GM18858 (cell line): Measurements from ENCODE around the gene NKX2-4.
"Not testable (repeated sequence)": the region's sequence is repeated elsewhere in the genome, so short reads cannot be mapped to it uniquely, and the experiment has no call there.

Experiments
- ATAC-seq: cut with Tn5 transposase; IDR thresholded peaks from one replicate; pipeline ENCODE4 v1.9.1; 2021; ENCODE audit not compliant: unreplicated experiment

Gene NKX2-4

GRCh38 chr20:21394551-21394950 lies 2.8 kb downstream of the NKX2-4 start:
- no peak for ATAC-seq

DNA sequence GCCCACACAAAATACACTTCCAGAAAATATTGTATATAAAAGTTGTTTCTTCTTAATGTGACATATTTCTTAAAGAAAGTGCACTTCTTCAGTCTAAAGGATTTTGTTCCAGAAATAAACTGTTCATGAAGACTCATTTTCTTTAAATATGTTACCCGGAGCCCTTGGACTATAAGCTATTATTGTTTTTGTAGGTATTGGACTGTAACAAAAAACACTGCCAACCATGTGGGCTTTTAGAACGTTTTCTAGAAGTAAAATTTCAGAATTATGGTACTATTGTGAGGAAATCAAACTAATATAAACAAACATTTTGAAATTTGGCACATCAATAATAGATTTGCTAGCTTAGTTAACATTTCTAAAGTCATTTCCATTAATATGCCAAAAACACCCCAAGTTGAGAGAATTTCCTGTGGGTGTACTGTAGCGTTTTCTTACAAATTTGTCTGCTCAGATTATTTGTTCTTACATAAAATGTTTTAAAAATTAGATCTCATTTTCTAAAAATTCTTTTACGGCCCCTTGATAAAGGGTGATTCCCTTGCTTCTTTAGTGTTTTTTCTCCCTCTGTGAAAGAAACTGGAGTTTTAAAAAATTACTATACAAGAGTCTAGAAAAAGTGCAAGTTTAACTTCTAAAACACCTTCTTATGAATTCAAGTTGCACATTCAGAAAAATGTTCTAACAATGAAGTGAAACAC lies 3.4 kb downstream of the NKX2-4 start:
- ATAC-seq: no peak

DNA sequence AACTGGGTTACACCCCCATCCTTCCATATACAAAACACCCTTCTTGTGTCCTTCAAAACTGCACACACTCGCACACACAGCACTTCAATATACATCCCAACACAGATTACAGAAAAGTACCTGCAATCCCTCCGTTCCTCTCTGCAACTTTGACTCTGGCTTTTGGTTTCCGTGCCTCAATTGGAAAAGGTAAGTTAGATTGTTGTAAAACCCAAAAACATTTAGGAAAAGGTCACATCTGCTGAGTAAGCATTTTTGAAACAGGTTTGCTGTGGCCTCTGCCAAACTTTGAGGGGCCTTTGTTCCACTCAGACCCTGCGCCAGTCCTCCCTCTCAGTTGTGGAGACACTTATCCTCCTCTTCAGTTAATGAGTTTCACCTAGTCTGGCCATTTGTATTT lies 4.2 kb downstream of the NKX2-4 start:
- no peak for ATAC-seq

- ATAC-seq: no peak
Observed at GRCh38 chr20:21391972-21392352, 5.4 kb downstream of the NKX2-4 start.

GRCh38 chr20:21391185-21391971 lies 5.9 kb downstream of the NKX2-4 start:
- no peak for ATAC-seq

GRCh38 chr20:21390768-21391167 lies 6.6 kb downstream of the NKX2-4 start:
- ATAC-seq: no peak

DNA sequence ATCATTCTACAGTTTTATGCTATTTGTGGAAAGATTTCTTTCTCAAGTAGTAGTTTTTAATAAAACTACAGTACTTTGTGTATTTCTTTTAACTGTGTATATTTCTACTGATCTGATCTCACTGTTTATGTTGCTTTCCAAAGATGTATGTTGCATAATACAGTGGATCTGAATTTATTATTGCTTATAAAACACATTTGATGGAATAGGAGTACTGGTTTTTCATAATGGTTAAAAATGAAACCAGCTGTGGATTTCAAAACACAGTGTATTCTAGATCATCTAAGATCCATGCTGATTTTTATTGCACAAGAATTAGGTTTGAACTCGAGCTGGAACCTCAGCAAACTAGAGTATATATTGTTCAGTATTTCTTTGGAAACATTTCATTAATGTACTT lies 8.0 kb downstream of the NKX2-4 start:
- no peak for ATAC-seq

- ATAC-seq: no peak
Observed at GRCh38 chr20:21388566-21388965, 8.8 kb downstream of the NKX2-4 start.

DNA sequence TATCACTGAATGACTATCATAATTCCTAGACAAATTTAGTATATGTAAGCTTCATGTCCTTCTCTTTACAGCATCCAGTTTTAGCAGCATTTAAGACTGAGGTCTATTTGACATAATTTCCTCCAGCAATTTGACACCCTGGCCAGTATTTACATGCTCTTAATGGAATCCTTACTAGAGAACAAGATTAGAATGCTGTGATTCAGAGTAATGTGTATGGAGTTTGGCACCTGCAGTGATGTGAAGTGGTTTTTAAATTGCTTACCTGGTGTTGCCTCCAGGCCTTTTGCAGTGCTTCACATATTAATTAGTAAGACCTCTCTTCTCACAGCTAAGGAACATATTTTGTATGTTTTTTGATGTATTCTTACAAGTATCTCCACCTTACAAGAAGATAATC lies 9.8 kb downstream of the NKX2-4 start:
- no peak for ATAC-seq

- ATAC-seq: no peak
Observed at GRCh38 chr20:21386111-21386510, 11.2 kb downstream of the NKX2-4 start.

DNA sequence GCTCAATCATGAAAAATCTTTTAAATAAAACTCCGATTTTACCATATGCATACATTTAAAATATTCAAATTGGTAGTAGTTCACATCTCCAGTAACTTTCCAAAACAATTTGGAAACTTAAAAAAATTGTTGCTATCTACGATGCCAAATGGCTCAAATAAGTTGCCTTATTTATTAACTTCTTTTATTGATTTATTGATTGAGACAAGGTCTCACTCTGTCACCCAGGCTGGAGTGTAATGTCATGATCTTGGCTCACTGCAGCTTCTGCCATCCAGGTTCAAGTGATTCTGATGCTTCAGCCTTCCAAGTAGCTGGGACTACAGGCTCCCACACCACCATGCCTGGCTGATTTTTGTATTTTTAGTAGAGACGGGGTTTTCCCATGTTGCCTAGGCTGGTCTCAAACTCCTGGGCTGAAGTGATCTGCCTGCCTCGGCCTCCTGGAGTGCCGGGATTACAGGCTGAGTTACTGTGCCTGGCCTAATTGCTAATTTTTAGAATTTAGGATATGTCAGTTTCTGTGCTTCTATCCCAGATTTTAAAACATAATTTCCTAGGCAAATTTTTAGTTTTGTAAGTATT lies 12.9 kb downstream of the NKX2-4 start:
- ATAC-seq: no peak

DNA sequence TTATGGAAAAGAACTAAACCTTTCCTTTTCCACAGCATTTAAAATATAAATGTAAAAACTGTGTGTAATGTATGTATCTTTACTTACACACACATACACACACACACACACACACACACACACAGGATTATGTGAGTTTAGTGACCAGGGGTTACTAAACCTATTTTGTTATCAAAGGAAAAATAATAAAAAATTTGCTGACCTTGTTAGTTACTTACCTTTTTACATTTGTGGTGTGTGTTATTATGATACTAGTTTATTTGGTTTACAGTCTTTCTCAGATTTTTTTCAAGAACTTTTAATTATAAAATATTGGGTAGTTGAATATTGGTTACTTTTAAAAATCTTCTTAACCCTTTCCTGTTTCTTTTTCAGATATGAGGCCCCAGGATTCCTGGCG lies 15.7 kb downstream of the NKX2-4 start:
- ATAC-seq: no peak

GRCh38 chr20:21380711-21381110 lies 16.6 kb downstream of the NKX2-4 start:
- no peak for ATAC-seq

- ATAC-seq: no peak
Observed at GRCh38 chr20:21378259-21378658, 19.1 kb downstream of the NKX2-4 start.

DNA sequence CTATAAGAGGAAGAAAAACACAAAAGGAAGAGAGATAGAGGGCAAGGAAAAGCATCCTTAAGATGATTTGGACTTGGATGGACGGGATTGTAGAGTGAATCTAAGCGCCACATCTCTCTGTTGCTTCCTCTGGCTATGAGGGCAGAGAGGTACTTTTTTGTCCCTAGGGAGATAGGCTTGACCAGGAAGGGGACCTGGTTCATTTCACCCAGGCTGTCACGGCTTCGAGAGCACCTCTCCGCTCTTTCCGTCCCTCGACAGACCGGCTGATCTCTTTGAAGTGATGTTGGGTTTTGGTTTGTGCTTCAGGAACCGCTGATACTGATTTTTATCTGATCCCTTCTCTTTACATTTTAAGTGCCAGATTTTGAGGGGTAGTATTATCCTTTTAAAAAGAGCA lies 19.6 kb downstream of the NKX2-4 start:
- ATAC-seq: no peak

DNA sequence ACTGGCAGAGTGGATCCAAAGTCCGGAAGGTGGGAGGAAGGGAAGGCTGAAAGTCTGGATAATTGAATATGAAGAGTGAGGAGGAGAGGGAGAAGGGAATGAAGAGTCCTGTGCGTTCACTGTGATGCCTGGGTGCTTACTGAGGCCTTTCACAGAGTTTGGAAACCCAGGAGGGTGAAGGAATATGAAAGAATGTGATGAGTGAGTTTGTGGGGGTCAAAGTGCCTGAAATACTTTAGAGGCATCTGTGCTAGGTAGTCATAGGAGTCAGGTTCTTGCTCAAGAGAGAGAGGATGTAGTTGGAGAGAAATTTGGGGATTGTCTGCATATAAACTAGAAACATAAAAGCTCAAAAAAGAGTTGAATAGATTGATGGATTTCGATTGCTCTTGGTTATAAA lies 20.7 kb downstream of the NKX2-4 start:
- no peak for ATAC-seq

GRCh38 chr20:21373436-21373835 lies 23.9 kb downstream of the NKX2-4 start:
- no peak for ATAC-seq

DNA sequence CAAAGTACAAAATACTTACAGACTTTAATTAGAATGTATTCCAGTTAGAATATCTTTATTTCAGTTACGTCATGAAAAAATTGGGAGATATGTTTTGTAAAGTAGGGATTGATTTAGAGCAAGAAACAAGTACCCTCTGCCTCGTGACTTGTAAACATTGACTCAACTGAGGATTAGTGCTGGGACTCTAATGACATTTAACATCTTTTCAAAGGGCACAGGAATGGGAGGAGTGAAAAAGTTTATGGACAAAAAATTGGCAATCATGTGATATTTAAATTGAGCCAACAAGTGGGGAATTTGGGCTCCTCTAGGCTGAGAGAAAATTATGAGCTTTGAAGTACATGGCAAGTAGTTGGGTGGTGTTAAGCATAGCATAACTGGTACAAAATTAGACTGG lies 25.3 kb downstream of the NKX2-4 start:
- ATAC-seq: no peak

- no peak for ATAC-seq
Observed at GRCh38 chr20:21371193-21371592, 26.1 kb downstream of the NKX2-4 start.

GRCh38 chr20:21368791-21369190 lies 28.5 kb downstream of the NKX2-4 start:
- ATAC-seq: no peak

DNA sequence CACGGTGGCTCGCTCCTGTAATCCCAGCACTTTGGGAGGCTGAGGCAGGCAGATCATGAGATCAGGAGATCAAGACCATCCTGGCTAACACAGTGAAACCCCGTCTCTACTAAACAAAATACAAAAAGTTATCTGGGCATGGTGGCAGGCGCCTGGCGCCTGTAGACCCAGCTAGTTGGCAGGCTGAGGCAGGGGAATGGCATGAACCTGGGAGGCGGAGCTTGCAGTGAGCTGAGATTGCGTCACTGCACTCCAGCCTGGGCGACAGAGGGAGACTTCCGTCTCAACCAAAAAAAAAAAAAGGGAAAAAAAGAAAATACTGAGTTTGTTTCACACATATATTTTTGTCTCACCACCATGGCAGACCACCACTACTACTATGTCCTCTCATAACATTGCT lies 31.1 kb downstream of the NKX2-4 start:
- ATAC-seq: not testable (repeated sequence)

DNA sequence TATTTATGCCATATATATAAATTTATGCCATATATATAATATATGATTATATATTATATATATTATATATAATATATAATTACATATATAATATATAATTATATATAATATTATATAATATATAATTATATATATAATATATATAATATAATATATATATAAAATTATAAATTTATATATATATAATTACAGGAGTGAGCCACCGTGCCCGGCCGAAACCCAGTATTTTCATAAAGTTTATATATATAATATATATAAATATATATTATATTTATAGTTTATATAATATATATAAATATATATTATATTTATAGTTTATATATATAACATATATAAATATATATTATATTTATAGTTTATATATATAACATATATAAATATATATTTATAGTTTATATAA lies 31.6 kb downstream of the NKX2-4 start:
- no peak for ATAC-seq
